HepG2 (cell line): ENCODE measurements around the gene CTNNBL1. TPM values are rescaled to one million over a fixed set of nuclear protein-coding genes. Genes with fewer than 3 reads are reported as not detected.
A peak's percentile ranks its signal among the peaks of the same experiment; 100 is the strongest.

Experiments
- KLF12 ChIP-seq: sonication (generic); formaldehyde crosslinking; IDR thresholded peaks from 2 replicates; pipeline ENCODE4 v1.4.0; 2020; ENCODE audit warnings: missing genetic modification reagents, borderline replicate concordance
- KLF16 ChIP-seq, 2 experiments: sonication (generic) in 1 of 2; formaldehyde crosslinking in 1 of 2; IDR thresholded peaks; 2 replicates each; pipeline versions ENCODE4 v1.6.1 to v1.8.0; 2016 to 2023; ENCODE audit warnings: missing genetic modification reagents in 2 of 2, missing compliant biosample characterization in 1 of 2
- NR2F1 ChIP-seq, 2 experiments: fragments of 450-650 bp in 1 of 2; formaldehyde crosslinking in 1 of 2; IDR thresholded peaks; 2 replicates each; pipeline versions ENCODE4 v1.5.0 to v1.6.1; 2016 to 2020; ENCODE audit warnings: mild to moderate bottlenecking in 1 of 2, missing compliant biosample characterization in 1 of 2, missing genetic modification reagents in 1 of 2, moderate library complexity in 1 of 2
- ZBTB38 ChIP-seq: sonication (generic); formaldehyde crosslinking; IDR thresholded peaks from 2 replicates; pipeline ENCODE4 v1.5.1; 2020; ENCODE audit warnings: mild to moderate bottlenecking, missing genetic modification reagents
- ZFY ChIP-seq: sonication (generic); formaldehyde crosslinking; IDR thresholded peaks from 2 replicates; pipeline ENCODE4 v1.4.0; 2020; ENCODE audit warnings: missing genetic modification reagents
- ZNF121 ChIP-seq: sonication (generic); formaldehyde crosslinking; IDR thresholded peaks from 2 replicates; pipeline ENCODE4 v1.5.0; 2020; ENCODE audit warnings: mild to moderate bottlenecking, missing genetic modification reagents
- ZNF20 ChIP-seq: sonication (generic); formaldehyde crosslinking; IDR thresholded peaks from 2 replicates; pipeline ENCODE4 v1.4.0; 2020; ENCODE audit warnings: mild to moderate bottlenecking, moderate library complexity, missing genetic modification reagents
- ZNF292 ChIP-seq: sonication (generic); formaldehyde crosslinking; IDR thresholded peaks from 2 replicates; pipeline ENCODE4 v1.8.1; 2022; ENCODE audit warnings: mild to moderate bottlenecking, low read depth, missing genetic modification reagents, borderline replicate concordance
- ZNF678 ChIP-seq: sonication (generic); formaldehyde crosslinking; IDR thresholded peaks from 2 replicates; pipeline ENCODE4 v1.4.0; 2020; ENCODE audit warnings: mild to moderate bottlenecking, missing genetic modification reagents
- ZNF792 ChIP-seq: IDR thresholded peaks from 2 replicates; pipeline ENCODE4 v1.6.1; 2016
- ZSCAN29 ChIP-seq: sonication (generic); formaldehyde crosslinking; conservative IDR thresholded peaks from 2 replicates; pipeline ENCODE4 v1.4.0; 2020; ENCODE audit warnings: mild to moderate bottlenecking, missing genetic modification reagents
- polyA plus RNA-seq, 8 experiments: library from polyadenylated mRNA; depleted of rRNA in 3 of 8; stranded (reverse) in 7 of 8; unstranded in 1 of 8; fragments of >200 nt; fragmentation: Illumina TruSeq in 4 of 8; extraction: Trizol in 4 of 8; gene quantifications; 2 replicates each; pipeline versions ENCODE4 v1.2.1 to v1.2.3, GENCODE V29; 2011 to 2016; ENCODE audit warnings: low read depth in 4 of 8, missing spikeins in 1 of 8, mixed read lengths in 1 of 8; ENCODE audit not compliant: insufficient read depth in 1 of 8
- total RNA-seq, 5 experiments: library from RNA; depleted of rRNA; stranded (reverse); fragments of >200 nt; fragmentation: Illumina TruSeq; extraction: Trizol; gene quantifications; 2 replicates each; pipeline ENCODE4 v1.2.3, GENCODE V29; 2016; ENCODE audit warnings: low read depth in 1 of 5
- TF ChIP-seq, protein P1 (sequence below): sonication (generic); formaldehyde crosslinking; IDR thresholded peaks from 2 replicates; pipeline ENCODE4 v1.9.0; 2021; ENCODE audit warnings: missing genetic modification reagents, borderline replicate concordance
- TF ChIP-seq, protein P2 (sequence below): sonication (generic); formaldehyde crosslinking; IDR thresholded peaks from one replicate; pipeline ENCODE4 v1.5.1; 2020; ENCODE audit warnings: mild to moderate bottlenecking, missing genetic modification reagents; ENCODE audit errors: not compliant biosample characterization
- TF ChIP-seq, protein P3 (sequence below): sonication (generic); formaldehyde crosslinking; IDR thresholded peaks from 2 replicates; pipeline ENCODE4 v1.4.0; 2020; ENCODE audit warnings: missing genetic modification reagents
- TF ChIP-seq, protein P4 (sequence below): sonication (generic); formaldehyde crosslinking; IDR thresholded peaks from 2 replicates; pipeline ENCODE4 v1.5.0; 2020; ENCODE audit warnings: missing genetic modification reagents, mild to moderate bottlenecking, borderline replicate concordance

The CTNNBL1 gene
- total and polyA plus RNA-seq, 2 of the 13 experiments (the other 11 are each of a cell fraction or from before 2014, with no cell fraction given): 49.3 to 94.6 TPM

DNA sequence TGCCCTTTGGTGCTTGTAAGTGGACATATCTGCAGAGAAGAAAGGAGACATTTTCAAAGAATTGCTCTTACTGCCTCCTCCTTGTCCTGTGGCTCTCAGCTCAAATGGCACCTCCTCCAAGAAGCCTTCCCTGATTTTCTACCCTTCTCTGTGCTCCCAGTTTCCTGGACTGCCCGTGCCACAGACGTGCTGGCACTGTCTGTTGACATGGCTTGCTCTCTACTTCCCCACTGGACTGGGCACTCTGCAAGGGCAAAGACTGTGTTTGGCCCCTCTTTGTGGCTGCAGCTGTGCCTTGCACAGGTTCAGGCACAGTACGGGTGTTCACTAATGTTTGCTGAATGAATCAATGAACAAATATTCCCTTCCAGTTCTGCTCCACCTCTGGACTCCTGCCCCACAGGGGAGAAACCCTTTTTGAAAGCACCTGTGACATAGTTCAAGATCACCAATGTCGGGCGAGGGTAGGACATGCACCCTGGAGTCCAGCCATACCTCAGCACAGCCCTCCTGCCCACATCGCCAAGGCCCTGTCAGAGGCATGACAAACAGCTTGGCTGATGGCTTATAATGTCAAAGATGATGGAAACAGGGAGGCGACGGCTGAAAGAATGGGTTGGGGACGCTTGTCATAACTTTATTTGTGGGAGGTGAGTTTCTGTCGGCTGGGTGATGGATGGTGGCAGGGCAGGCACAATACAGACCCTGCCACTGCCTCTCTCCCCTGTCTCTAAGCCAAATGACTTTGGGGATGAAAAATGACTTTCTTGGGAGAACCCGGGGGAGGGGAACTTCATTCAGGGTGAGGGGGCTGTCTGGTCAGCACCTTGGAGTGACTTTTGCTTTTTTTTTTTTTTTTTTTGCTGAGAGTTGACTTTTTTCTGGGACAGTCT lies 15.6 kb upstream of the CTNNBL1 start (continued):
- TF ChIP-seq NR2F1 (CRISPR knock-in tag; IDR thresholded peaks at IDR 0.05): no peak
- peak; percentile 57; the same call in 1 of the 2 replicates for TF ChIP-seq ZNF121
- TF ChIP-seq ZNF678 (CRISPR knock-in tag): no peak
- no peak for TF ChIP-seq KLF16 (CRISPR knock-in tag; IDR thresholded peaks at IDR 0.05)
- TF ChIP-seq ZSCAN29 (CRISPR knock-in tag): no peak
- TF ChIP-seq KLF12 (CRISPR knock-in tag): no peak
- TF ChIP-seq, protein P1, sequence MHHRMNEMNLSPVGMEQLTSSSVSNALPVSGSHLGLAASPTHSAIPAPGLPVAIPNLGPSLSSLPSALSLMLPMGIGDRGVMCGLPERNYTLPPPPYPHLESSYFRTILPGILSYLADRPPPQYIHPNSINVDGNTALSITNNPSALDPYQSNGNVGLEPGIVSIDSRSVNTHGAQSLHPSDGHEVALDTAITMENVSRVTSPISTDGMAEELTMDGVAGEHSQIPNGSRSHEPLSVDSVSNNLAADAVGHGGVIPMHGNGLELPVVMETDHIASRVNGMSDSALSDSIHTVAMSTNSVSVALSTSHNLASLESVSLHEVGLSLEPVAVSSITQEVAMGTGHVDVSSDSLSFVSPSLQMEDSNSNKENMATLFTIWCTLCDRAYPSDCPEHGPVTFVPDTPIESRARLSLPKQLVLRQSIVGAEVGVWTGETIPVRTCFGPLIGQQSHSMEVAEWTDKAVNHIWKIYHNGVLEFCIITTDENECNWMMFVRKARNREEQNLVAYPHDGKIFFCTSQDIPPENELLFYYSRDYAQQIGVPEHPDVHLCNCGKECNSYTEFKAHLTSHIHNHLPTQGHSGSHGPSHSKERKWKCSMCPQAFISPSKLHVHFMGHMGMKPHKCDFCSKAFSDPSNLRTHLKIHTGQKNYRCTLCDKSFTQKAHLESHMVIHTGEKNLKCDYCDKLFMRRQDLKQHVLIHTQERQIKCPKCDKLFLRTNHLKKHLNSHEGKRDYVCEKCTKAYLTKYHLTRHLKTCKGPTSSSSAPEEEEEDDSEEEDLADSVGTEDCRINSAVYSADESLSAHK (CRISPR knock-in tag): no peak
- TF ChIP-seq ZNF792 (CRISPR knock-in tag): no peak
- no peak for TF ChIP-seq ZNF20
- TF ChIP-seq, protein P2, sequence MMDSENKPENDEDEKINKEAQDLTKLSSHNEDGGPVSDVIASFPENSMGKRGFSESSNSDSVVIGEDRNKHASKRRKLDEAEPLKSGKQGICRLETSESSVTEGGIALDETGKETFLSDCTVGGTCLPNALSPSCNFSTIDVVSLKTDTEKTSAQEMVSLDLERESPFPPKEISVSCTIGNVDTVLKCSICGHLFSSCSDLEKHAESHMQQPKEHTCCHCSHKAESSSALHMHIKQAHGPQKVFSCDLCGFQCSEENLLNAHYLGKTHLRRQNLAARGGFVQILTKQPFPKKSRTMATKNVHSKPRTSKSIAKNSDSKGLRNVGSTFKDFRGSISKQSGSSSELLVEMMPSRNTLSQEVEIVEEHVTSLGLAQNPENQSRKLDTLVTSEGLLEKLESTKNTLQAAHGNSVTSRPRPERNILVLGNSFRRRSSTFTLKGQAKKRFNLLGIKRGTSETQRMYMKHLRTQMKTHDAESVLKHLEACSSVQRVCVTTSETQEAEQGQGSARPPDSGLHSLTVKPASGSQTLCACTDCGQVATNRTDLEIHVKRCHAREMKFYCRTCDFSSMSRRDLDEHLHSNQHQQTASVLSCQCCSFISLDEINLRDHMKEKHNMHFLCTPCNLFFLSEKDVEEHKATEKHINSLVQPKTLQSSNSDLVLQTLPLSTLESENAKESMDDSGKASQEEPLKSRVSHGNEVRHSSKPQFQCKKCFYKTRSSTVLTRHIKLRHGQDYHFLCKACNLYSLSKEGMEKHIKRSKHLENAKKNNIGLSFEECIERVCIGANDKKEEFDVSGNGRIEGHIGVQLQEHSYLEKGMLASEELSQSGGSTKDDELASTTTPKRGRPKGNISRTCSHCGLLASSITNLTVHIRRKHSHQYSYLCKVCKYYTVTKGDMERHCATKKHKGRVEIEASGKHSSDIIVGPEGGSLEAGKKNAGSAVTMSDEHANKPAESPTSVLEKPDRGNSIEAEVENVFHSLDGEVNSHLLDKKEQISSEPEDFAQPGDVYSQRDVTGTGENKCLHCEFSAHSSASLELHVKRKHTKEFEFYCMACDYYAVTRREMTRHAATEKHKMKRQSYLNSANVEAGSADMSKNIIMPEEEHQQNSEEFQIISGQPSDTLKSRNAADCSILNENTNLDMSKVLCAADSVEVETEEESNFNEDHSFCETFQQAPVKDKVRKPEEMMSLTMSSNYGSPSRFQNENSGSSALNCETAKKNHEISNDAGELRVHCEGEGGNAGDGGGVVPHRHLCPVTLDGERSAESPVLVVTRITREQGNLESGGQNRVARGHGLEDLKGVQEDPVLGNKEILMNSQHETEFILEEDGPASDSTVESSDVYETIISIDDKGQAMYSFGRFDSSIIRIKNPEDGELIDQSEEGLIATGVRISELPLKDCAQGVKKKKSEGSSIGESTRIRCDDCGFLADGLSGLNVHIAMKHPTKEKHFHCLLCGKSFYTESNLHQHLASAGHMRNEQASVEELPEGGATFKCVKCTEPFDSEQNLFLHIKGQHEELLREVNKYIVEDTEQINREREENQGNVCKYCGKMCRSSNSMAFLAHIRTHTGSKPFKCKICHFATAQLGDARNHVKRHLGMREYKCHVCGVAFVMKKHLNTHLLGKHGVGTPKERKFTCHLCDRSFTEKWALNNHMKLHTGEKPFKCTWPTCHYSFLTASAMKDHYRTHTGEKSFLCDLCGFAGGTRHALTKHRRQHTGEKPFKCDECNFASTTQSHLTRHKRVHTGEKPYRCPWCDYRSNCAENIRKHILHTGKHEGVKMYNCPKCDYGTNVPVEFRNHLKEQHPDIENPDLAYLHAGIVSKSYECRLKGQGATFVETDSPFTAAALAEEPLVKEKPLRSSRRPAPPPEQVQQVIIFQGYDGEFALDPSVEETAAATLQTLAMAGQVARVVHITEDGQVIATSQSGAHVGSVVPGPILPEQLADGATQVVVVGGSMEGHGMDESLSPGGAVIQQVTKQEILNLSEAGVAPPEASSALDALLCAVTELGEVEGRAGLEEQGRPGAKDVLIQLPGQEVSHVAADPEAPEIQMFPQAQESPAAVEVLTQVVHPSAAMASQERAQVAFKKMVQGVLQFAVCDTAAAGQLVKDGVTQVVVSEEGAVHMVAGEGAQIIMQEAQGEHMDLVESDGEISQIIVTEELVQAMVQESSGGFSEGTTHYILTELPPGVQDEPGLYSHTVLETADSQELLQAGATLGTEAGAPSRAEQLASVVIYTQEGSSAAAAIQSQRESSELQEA: peak; percentile 69
- TF ChIP-seq ZFY (CRISPR knock-in tag): no peak
- TF ChIP-seq, protein P3, sequence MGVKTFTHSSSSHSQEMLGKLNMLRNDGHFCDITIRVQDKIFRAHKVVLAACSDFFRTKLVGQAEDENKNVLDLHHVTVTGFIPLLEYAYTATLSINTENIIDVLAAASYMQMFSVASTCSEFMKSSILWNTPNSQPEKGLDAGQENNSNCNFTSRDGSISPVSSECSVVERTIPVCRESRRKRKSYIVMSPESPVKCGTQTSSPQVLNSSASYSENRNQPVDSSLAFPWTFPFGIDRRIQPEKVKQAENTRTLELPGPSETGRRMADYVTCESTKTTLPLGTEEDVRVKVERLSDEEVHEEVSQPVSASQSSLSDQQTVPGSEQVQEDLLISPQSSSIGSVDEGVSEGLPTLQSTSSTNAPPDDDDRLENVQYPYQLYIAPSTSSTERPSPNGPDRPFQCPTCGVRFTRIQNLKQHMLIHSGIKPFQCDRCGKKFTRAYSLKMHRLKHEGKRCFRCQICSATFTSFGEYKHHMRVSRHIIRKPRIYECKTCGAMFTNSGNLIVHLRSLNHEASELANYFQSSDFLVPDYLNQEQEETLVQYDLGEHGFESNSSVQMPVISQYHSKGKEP (CRISPR knock-in tag): no peak
- TF ChIP-seq, protein P4, sequence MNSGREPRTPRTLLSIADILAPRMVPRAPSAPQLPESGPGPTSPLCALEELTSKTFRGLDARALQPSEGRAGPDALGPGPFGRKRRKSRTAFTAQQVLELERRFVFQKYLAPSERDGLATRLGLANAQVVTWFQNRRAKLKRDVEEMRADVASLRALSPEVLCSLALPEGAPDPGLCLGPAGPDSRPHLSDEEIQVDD (CRISPR knock-in tag): no peak
- no peak for TF ChIP-seq ZBTB38 (CRISPR knock-in tag)
- TF ChIP-seq ZNF292: peak; percentile 87; the same call in 1 of the 2 replicates
